Fibroblast of gingiva (primary cell): ENCODE data around the gene MED15.
"Not testable (repeated sequence)": the region's sequence is repeated elsewhere in the genome, so short reads cannot be mapped to it uniquely, and the experiment has no call there.

ENCODE experiments used
- DNase-seq: peaks from one replicate; pipeline ENCODE4 v3.0.0-alpha.2; 2011; ENCODE audit warnings: low read depth

The MED15 gene

DNA sequence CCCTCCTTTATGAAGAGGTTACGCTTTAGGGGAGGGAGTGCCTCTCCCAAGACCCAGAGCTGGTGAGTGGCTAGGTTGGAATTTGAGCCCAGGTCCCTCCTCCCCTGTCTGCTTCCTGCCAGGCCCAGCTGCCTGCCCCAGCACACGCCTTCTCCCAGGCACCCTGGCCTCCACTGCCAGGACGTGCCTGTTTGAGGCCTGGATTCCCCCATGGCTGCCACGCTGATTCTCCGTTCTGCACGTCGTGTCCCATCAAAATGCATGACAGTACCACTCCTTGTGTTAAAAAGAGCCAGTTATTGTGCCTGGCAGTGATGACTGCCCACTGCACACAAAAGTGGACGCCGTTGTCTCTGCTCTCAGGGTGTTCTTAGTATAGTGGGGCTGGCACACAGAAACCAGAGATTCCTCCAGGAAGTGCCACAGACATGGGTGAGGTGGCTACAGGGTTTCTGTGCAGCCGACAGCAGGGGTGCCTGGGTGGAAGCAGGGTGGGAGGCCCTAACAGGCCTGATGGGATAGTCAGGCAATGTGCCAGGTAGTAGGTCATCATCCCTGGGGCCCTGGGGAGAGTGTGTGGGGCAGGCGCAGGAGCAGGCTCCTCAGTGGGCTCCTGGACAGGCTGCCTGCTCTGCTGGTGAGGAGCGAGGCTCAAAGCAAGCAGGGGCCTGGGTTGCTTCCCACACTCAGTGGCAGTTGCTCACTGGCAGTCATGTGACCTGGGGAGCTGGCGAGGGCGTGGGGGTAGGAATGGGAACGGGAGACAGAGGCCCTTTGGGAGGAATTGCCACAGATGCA is 24.2 kb downstream of the MED15 start:
- DNase-seq = peak; percentile 77

DNA sequence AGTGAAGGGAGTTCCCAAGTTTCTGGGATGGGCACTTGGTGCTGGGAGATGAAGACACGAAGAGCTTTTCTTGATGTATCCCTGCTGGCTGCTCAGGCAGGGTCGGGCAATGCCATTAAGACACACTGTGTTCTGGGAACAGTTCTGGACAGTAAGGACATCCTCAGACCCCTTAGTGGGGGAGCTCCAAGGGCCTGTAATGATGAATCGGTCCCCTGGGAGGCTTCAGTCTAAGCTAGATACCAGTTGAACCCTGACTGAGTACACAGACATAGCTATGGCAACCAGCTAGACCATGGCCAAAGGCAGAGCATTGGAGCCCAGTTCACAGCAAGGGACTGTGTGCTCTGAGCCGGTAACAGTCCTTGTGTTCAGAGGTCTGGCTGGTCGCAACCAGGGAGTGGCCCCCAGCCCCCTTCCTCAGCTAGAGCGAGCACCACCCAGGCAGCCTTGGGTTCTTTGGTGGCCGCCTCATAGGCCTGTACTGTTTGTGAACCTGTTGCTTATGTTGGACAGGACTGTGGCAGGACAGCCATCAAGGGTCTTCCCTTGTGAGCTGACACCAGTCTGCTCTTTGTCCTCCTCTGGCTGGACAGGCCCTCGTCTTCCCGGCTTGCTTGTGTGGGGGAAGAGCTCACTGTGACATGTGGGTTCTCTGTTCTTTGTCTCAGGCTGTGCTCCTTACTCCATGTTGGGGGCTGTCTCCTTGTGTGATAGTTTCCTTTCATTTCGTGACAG is 25.0 kb downstream of the MED15 start:
- DNase-seq = peak; percentile 31

DNA sequence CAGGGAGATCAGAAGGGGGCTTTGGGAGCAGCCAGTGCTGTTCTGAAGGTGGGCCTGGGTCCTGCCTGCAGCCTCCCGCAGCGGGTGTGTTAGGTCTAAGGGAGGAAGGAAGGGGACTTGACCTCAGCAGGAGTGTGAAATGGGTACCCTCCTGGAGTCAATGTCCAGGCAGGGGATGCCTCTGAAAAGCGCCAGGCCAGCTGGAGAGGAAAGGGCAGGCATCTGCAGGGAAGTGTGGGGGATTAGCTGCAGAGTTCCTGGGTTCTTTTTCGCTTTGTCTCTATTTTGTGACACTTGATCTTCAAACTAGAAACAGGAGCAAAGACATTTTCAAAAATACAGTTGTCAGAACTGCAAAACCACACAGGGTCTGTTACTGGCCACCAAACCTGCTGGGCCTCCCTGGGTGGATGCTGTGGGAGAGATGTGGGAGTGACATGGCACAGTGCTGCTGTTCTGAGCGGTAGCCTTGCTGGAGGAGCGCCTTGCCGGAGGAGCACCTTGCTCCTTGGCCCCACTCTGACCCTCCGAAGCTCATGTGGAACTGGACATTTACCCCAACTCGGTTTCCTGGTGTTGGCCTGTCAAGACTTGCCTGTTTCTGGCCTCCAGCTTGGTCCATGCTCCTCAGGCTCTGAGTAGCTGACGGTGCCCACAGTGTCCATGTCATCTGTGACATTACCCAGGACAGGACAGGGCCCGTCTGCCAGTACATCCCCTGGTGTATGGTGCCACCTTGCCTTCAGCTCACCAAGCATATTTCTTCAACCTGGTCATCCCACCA is 25.9 kb downstream of the MED15 start:
- DNase-seq = no peak

DNA sequence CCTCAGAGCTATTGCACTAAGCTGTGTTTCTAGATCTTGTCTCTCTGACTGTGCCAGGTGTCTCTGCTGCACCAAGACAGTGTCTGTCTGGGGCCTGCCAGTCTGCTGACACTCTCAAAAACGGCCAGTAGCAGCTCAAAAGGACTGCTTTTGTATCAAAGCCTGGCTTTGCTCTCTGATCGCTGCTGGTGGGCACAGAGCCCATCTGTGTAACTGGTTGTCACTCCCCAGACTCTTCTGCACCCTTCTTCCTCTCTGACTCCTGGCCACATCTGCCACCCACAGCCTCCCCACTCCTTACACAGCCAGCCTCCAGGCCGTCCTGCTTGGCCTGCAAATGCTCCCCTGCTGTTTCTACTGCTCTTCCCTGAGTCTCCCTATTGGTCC is 26.5 kb downstream of the MED15 start:
- no peak for DNase-seq

DNA sequence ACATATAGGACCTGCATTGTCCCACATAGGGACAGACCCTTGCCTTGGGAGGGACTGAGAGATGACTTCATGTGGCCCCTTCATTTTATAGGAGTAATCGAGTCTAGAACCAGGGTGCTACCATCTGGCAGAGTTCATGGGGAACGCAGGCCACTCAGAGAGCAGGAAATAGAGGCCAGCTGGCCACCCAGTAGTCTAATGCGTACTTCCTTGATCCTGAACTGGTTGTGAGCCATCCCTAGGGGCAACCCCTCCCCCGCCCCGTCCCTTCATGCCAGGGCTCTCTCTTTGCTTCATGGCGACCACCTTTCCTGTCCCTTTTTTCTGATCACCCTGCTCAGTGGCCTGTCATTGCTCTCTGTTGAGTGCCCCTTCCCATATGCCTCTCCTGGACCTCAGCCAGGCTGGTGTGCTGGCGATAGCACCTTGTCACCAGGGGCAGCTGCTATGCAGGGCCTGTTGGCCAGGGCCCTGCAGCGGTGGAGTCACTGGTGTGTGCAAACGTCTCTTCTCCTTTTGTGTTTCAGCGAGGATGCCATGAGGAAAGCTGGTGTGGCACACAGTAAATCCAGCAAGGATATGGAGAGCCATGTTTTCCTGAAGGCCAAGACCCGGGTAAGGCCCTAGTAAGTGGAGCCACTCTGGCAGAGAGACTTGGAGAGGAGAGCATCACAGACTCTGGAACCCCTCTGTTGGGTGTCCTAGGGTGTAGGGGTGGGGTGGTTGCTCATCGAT is 29.3 kb downstream of the MED15 start:
- no peak for DNase-seq

DNA sequence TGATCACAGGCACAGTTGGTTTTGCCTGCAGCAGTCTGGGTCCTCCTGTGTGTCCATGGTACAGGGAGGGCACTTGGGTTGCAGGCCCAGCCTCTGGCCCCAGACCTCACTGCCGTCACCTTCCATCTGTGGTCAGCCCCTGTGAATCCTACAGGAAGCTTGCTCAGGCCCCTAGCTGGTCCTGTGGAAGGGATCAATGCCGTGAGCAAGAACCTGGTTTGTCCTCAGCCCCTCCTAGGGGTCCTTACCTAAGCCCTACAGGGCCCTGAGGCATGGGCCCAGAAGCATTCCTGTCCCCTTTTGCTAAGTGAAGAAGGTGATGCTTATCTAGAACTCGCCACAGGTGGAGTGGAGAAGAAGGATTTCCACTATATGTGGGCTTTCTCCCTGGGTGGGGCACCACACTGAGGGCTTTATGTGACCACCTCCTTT is 29.9 kb downstream of the MED15 start:
- no peak for DNase-seq

DNA sequence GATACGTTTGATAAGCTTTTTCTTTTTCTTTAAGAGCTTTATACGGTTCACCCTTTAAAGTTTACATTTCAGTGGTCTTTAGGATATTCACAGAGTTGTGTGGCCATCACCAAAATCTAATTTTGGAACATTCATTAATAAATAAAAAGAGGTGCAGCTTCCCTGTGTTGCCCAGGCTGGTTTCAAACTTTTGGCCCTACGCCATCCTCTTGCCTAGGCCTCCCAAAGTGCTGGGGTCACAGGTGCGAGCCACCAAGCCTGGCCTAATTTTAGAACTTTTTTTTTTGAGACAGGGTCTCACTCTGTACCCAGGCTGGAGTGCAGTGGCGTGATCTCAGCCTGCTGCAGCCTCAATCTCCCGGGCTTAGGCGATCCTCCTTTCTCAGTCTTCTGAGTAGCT is 30.6 kb downstream of the MED15 start:
- no peak for DNase-seq

DNA sequence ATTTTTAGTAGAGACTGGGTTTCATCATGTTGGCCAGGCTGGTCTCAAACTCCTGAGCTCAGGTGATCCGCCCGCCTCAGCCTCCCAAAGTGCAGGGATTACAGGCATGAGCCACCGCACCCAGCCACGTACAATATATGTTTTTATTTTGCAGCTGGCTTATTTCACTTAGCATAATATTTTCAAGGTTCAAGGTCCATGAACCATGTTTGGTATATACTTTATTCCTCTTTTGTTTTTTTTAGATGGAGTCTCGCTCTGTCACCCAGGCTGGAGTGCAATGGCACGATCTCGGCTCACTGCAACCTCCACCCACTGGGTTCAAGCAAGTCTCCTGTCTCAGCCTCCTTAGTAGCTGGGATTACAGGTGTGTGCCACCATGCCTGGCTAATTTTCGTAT is 31.5 kb downstream of the MED15 start:
- DNase-seq = not testable (repeated sequence)

DNA sequence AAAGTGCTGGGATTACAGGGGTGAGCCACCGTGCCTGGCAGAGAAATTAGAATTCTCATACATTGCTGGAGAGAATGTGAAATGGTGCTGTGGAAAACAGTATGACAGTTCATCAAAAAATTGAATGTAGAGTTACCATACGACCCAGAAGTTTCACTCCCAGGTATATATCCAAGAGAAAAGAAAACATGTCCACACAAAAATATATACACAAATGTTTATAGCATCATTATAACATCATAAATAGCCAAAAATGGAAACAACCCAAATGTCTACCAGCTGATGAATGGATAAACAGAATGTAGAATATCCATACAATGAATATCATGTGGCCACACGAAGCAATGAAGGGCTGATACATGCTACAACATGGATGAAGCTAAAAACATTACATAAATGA is 34.6 kb downstream of the MED15 start:
- DNase-seq = no peak

DNA sequence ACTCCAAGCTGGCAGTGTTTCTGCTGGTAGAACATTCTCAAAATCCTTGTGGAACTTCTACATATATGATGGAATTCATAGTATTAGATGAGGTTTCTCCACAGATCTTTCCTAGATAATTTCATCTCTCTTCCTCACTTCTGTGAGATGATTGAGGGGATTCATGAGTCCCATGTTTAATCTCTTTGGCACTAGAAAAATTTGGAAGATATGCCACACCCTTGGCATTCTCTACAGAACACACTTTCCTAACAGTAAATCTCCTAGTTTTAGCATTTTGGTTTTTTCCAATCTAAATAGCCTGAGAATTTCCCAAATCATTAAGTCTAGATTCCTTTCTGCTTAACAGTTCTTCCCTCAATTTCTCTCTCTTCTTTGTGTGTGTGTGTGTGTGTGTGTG is 35.3 kb downstream of the MED15 start:
- no peak for DNase-seq

DNA sequence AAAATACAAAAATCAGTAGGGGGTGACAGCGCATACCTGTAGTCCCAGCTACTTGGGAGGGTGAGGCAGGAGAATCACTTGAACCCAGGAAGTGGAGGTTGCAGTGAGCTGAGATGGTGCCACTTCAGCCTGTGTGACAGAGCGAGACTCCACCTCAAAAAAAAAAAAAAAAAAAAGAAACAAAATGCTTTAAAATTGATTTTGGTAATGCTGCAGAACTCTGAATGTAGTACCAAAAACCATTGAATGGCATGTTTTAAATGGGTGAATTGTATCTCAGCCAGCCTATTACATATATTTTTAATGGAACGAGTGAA is 37.9 kb downstream of the MED15 start:
- not testable (repeated sequence) for DNase-seq

DNA sequence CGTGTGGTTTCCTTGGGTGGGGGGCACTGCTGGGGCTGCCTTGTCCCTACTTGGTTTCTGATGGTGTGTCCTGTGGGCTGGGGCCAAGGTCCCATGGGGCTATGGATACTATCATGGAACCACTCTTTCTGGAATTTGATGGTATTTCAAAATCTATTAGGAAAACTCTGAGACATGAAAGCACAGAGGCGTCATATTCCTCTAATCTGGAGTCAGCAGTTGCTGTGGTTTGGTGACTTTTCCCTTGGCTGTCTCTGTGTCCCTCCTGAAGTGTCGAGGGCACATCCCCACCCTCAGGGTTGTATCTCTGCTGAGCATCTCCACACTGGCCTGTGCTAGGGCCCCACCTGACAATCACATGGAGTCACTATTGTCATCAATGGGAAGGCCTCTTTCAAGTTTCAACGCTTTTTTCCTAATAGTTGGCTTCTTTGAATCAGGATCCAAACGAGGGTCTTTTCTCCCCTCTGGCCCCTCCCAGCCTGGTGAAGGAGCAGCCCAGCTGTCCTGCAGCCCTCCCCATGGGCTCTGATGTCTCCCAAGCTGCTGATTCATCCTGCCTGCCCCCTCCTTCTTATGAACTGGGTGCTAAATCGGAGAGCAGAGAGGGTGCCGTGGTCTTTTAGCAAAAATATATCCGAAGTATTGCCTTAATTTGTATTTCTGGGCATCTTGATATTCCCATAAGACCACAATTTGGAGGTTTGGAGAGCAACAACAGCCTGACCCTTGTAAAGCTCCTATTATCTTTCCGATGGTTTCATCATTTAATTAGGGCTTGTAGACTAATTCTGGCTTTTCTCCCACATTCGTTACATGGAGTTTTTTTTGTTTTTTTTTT is 38.5 kb downstream of the MED15 start:
- peak; percentile 10 for DNase-seq

DNA sequence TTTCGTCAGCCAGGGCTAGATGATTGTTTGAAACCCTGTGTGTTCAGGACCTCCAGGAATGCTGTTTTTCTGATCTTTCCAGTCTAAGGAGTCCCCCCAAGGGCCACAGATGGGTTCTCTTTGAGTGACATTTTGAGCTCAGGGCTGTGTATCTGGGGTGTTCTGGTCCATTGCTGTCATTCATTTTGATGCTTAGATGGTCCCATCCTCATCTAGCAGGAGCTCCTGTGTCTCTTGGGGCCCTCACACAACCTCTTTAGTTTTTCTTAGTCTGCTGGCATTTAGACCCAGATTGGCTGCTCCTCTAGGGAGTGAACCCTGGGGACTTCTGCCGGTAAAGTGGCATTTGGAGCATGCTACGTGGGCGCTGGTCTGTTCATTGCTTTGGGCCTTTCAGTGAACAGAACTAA is 39.1 kb downstream of the MED15 start:
- DNase-seq = no peak

DNA sequence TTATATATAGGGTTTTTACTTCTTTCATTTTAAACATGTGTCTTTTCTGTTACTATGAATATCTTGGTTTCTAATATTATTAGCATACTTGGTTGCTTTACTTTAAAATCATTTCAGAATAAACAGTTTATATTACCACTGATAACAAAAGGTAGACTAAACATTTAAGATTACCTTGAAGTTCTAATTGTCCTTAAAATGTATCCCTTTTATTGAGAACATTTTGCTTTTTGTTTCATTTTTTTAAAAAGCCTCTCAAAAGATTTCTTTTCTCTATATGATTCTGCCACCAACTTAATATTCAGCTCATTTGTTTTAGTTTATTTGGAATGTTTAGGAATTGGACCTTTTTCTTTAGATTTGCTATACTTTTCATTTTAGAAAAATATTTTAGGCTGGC is 39.6 kb downstream of the MED15 start:
- DNase-seq = no peak

DNA sequence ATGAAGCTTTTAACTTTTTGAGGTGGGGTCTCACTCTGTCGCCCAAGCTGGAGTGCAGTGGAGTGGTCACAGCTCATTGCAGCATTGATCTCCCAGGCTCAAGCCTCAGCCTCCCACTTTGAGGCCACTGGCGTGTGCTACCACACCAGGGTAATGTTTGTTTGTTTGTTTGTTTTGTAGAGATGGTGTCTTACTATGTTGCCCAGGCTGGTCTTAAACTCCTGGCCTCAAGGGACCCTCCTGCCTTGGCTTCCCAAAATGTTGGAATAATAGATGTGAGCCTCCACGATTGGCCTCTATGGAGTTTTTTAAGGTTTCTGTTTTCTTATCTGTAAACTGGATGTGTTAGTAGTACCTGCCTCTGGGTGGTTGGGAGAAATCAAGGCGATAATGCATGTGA is 41.4 kb downstream of the MED15 start:
- no peak for DNase-seq

DNA sequence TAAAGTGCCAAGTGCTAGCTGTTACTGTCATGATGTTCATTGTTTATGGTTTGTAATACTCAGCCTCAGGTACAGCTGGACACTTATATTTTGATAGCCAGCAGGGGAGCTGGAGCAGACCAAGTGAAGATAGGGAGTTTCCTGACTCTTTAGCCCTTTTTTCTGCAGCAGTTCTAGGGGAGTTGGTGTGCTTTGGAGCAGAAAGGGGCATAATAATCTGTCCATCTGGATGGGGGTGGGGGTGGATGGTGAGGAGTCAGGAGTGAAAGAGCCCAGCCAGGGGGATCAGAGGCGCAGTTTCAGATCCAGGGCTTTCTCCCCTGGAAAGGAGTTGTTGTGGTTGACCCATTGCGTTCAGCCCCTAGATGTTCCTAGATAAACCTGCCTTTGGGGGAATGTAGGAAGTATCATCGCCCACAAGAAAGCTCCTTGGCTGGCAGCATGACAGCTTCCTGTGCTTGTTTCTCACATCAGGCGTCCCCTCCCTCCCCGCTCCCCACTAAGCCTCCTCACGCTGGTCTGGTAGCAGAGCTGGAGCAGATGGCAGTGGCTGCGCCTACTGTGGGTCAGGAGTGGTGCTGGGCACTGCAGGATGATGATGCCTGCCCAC is 41.9 kb downstream of the MED15 start:
- DNase-seq = no peak

DNA sequence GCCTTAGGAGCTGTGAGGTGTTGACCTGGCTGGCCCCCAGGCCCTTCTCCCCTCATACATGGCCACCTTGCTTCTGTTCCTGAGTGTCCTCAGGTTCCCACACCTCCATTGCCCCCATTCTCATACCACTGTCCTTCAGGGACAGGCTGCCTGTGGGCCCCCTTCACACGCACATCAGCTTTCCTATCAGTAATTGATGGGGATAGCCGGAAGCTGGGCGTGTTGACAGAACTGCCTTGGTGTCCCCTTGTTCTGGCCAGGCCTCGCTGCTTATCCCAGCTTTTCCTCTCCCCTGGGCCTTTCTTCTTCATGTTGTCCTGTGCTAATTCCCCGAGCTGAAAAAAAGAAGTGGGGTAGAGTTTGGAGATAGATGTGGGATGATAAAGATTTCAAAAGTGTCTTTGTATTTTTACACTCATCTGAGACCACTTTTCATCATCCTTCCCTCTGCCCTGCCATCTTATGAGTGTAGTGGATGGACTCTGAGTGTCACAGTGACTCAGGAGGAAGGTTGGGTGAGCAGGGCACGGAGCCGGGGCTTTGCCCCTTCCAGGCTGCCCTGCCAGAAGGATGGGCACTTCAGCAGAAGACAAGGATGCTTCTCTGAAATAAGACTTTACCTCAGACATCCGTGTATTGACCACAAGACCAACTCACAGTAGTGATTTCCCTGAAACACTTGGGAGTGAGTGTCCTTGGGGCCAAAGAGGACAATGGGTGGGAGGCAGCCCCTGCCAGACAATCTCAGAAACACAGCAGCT is 42.8 kb downstream of the MED15 start:
- no peak for DNase-seq

DNA sequence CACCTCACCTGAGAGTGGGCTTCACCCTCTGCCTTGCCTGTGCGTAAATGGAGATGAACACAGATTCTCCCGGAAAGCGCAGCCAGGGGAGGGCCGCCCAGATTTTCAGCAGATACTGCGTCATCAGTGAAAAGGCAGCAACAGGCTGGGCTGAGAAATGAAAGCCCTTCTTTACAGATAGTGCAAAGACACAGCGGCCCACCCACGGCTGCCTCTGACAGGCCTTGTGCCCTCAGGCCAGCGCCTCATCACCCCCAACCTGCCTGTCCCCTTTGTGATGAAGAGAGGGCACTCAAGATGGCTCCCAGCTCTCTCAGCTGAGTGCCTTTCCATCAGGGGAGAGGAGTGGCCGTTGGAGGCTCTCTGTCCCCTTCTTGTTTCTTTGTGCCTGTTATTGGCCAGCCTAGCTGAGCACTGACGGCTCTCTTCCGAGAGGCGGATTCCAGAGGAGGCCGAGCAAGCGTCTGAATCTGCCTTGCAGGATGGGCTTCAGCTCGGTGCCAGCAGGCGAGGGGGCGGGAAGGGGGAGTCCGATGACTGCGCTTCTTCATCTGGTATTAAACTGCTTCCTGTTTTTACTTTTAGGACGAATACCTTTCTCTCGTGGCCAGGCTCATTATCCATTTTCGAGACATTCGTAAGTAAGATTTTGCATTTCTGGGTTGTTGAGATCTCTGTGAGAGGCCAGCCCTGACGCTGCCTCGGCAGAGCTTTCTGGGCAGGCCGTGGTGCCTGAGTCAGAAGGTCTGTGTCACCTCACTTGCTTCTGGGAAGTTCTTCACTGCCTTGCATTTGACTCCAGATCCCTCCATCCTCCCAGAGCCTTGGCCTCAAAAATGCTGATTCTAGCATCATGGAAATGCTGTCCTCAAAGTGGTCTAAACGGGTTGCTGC is 43.7 kb downstream of the MED15 start:
- DNase-seq = peak; percentile 63

DNA sequence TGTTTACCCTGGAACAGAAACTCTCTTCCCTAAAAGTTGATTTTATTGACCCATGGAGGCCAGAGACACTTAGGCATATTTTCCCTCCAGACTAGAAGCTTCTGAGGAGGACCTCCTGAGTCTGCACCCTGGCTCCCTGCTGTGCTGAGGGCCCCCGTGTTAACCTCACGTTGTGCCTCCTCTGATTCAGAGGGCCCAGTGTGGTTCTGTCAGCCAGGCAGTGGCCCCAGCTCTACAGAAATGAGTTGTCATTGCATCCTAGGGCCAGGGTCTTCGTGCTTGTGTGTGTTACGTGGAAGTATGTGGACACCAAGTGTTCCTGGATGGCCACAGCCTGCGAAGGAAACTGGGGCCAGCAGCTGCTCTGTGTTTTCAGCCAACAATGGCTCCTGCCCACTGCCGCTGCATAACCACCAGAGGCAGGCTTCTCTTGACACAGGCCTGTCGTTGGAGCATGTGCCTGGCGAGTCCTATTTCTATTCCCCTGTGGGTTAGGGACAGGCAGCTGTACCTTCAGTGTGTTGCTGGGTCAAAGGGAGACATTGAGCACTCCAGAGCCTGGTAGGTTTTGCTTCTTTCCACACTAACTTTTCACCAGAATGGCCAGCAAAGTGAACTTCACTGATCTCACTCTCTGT is 44.5 kb downstream of the MED15 start:
- DNase-seq = peak; percentile 64
